ENCODE data around the gene MAPK8.
"Not testable (repeated sequence)": the region's sequence is repeated elsewhere in the genome, so short reads cannot be mapped to it uniquely, and the experiment has no call there.

The MAPK8 gene

DNA sequence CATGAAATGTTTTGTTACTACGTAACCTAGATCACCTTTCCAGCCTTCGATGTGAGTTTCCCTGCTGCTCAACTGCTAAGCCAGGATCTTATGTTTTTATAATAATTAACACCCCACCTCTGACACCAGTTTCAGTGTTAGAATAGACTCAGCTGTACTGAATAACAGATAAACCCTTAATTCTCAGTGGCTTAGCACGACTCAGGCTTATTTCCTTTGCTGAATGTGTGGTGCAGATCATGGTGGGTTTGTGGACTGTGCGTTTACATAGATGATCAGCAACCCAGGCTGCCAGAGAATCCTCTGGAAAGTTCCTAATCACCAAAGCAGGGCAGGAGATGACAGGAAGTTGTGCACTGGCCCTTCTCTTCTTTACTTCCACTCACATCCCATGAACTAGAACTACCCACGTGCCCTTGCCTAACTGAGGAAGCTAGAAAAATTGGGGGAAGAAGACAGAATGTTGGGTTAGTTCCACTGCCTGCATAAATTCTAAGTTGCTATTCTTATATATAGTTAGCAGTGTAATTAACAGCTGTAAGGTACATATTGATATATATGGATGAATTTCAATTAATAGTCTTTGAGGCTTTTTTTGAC lies 111.8 kb downstream of the MAPK8 start:
- DNase-seq (ENCODE audit: low read depth): no peak

DNA sequence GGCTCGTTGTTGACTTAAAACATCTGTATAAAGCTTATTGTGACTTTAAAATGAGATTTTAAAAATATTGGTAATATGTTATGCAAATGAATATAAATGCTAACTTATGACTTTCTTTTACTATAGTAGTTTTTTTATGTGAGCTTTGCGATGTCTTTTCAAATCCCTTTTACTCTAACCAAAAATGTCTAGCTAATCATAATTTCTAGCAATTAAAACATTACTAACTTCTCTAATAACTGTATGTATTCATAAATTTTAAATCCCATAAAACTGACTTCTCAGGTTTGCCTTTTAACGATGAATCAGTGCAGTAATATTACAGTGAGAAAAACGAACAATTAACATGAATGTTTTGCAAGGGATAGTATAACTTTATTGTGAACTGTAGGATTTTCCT lies 113.2 kb downstream of the MAPK8 start:
- DNase-seq (ENCODE audit: low read depth): no peak

GRCh38 chr10:48421862-48422261 lies 115.4 kb downstream of the MAPK8 start:
- not testable (repeated sequence) for DNase-seq (ENCODE audit: low read depth)

DNA sequence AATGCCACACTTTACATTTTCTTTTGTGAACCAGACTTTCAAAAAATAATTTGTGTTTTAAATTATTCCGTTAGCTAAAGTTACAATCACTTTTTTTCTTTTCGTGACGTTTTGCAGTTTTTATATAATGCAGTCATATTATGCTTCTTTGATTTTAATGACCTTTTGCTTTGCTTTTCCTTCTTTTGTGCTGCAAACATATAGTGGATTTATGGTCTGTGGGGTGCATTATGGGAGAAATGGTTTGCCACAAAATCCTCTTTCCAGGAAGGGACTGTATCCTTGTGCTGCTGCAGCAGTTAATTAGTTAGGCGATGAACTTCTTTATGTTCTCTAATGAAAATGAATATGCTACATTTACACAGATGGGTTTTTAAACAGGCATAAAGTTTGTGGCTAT lies 117.4 kb downstream of the MAPK8 start:
- no peak for DNase-seq (ENCODE audit: low read depth)

GRCh38 chr10:48428896-48429295 lies 122.4 kb downstream of the MAPK8 start:
- DNase-seq (ENCODE audit: low read depth): no peak

- DNase-seq (ENCODE audit: low read depth): no peak
These were observed 122.8 kb downstream of the MAPK8 start for GRCh38 chr10:48429309-48429708.

DNA sequence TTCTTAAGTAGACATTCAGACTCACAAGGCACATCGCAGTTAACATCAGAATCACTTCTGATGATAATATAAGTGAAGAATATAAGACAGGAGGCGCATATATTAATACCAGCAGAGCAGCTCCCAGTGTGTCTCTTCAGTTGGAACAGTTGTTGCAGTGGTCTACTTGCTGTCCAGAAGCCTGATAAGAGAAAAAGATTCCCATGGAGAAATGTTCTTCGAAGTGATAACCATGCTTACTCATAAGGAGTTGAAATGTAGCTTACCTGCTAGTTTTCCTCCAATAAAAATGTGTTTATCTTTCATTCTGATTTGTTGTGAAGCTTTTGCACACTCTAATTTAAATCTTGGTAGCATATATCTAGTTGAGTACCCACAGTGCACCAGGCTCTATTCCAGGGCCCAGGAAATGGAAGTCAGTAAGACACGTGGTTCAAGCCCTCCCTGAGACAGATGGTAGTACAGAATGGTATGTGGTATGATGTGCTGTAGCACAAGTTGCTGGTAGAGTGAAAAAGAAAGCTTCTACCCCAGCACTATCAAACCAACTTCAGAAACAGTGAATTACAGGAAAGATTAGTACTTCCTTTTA lies 124.0 kb downstream of the MAPK8 start:
- no peak for DNase-seq (ENCODE audit: low read depth)

GRCh38 chr10:48431871-48432270 lies 125.4 kb downstream of the MAPK8 start:
- no peak for DNase-seq (ENCODE audit: low read depth)

DNA sequence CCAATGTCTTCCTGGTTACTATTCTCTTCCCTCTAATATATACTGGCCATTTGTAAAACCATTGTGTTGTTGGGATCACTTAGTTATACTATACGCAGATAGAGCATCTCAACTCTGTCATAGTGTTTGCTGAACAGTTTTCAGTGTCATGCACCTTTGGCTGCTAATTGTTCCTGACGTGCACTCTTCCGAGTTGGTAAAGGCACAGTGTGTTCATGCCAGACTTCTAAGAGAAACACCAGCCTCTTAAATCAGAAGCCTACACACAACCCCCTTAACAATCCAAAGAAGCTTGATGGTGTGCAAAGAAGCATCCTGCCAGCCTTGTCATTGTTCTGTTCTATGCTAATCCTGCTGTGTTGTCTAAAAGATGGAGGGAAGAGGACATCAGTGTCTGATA lies 131.1 kb downstream of the MAPK8 start:
- DNase-seq (ENCODE audit: low read depth): no peak

DNA sequence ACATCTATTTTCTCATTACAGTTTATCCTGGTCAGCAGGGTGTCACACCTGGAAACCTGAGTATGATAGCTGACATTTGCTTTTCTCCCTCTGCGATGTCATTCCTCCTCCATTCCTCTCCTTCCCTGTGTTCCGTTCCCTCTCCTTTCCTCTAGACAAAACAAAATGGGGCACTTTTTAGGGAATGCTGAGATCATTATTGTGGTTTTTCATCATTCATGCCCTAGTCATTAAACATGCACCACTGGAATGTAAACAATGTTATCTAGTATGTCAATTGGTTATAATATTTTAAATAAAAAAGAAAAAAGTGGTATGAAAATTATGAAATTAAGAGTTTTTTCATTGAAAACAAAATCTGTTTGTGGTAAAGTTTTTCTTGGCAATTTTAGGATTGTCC lies 132.6 kb downstream of the MAPK8 start:
- no peak for DNase-seq (ENCODE audit: low read depth)

DNA sequence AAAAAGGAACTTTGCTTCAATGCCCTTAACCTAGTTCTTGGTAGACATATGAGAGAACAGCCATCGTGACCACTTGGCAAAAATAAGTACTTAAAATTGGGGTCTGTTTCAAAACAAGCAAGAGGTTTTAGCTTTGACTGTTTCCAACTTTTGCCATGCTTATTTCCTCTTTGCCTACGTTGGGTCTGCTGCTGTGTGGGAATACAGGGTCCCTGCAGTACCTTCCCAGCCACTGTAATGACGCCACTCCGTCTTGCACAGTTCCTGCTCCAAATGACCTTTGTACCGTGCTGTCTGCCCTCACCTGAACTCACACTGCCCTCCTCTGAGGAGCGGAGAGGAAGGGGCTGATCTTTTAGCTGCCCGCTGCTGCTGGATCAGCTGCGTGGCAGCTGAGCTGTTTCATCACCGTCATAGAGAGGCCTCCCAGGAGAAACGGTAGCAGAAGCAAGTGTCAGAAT lies 133.1 kb downstream of the MAPK8 start:
- no peak for DNase-seq (ENCODE audit: low read depth)

- no peak for DNase-seq (ENCODE audit: low read depth)
These were observed 134.3 kb downstream of the MAPK8 start for GRCh38 chr10:48440771-48441170.

- DNase-seq (ENCODE audit: low read depth): no peak
These were observed 135.8 kb downstream of the MAPK8 start for GRCh38 chr10:48442090-48442808.

DNA sequence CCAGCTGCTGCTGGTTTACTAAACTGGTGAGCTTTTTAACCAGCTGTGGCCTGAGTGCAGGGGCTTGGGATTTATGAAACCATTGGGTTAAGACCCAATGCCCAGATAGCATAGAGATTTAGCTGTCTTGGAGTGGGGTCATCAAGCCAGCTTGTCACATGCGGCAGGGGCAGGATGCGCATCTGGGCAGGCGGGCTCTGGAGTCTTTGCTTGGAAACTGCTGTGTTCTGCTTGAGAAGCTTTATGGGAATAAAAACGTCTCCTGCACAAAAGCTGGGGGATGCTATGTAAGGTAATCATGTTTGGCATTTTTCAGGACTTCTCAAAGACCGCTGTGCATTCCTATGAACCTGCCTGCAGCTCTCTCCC lies 136.3 kb downstream of the MAPK8 start:
- no peak for DNase-seq (ENCODE audit: low read depth)

GRCh38 chr10:48444266-48444665 lies 137.8 kb downstream of the MAPK8 start:
- no peak for DNase-seq (ENCODE audit: low read depth)

GRCh38 chr10:48444861-48445841 lies 138.7 kb downstream of the MAPK8 start:
- no peak for DNase-seq (ENCODE audit: low read depth)

GRCh38 chr10:48445932-48446331 lies 139.5 kb downstream of the MAPK8 start:
- DNase-seq (ENCODE audit: low read depth): no peak

DNA sequence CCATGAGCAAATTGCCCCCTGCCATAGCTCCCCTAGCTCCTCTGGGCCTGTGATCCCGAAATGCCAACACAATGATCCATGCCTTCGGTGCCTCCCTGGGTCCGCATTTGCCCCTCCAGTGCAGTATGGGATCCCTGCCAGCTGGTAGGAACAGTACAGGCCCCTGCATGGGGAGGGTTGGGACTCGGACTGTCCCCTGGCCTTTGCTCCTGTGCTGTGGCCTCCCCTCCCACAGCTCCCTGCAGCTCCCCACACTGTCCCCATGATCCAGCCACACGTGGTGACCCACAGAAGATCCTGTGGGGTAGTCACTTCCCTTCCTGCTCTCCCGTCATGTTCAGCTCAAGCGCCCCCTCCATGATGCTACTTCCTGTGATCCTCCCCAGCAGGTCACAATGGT lies 140.3 kb downstream of the MAPK8 start:
- no peak for DNase-seq (ENCODE audit: low read depth)

DNA sequence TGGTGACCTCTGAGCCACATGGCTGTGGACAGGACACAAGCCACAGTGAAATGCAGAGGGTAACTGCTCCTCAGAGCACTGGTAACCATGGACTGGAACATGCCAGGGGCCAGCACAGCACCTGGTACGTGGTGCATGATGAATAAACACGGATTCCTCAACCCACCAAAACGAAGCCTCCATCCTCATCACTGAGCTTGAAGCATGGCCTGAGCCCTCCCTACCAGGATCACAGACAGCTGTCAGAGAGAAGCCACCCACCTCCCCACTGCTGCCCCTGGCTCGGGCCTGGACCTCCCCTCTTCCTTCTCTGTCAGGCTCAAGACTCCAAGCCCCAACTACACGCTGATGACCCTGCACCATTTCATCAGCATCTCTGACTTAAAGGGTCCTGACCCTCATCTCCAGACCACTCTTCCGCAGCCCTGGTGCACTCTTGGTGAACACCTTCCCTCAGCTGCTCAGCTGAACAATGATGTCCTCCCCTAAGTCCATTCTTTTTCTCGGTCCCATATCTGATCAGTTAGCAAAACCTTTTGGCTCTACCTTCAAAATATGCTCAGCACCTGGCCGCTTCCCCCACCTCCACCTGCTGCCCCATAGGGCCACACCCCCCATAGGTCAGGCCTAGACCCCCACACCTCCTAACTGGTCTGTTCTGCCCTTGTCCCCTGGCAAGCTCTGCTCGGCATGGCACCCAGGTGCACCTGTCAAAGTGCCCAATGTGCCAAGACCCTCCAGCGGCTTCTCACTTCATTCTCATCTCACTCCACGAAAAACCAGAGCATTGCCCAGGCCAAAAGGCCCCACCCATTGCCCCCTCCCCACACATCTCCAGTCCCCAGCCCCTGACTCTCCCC lies 141.1 kb downstream of the MAPK8 start:
- DNase-seq (ENCODE audit: low read depth): no peak

DNA sequence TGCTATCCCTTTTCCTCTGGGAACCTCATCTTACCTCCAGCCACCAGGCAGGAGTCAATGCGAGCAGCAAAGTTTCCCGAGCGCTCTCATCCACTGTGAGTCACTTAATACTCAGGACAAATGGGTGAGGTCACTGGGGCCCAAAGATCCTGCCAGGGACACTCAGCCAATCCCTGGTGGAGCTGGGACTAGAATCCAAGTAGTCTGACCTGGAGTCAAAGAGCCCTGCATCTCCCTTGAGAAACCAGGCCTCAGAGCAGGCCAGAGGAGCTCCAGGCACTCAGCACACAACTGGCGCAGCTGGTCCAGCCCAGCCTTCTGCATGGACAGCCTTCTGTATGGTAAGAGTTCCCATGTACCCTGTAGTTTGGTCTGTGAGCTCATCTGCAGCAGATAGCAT lies 142.3 kb downstream of the MAPK8 start:
- DNase-seq (ENCODE audit: low read depth): no peak

GRCh38 chr10:48449501-48450232 lies 143.2 kb downstream of the MAPK8 start:
- no peak for DNase-seq (ENCODE audit: low read depth)

Measured in activated T-cell treated with anti-CD3 and anti-CD28 coated beads for 1 hour (primary cell).